HCT116 (cell line): Measurements from ENCODE around the gene CLPTM1L.

Source experiments
- ELF1 ChIP-seq: IDR thresholded peaks from 2 replicates; pipeline ENCODE4 v1.6.1; 2012; ENCODE audit warnings: low read depth, borderline replicate concordance
- EZH2 ChIP-seq: fragments of 200-600 bp; sonication (generic); IDR thresholded peaks from 2 replicates; pipeline ENCODE4 v1.6.1; 2017; ENCODE audit warnings: antibody characterized with exemption, mixed run types
- MAX ChIP-seq: IDR thresholded peaks from 2 replicates; pipeline ENCODE4 v1.6.1; 2012
- POLR2A ChIP-seq: IDR thresholded peaks from 2 replicates; pipeline ENCODE4 v1.7.0; 2011; ENCODE audit warnings: borderline replicate concordance; ENCODE audit not compliant: insufficient read depth, insufficient read length; ENCODE audit errors: extremely low read depth
- POLR2AphosphoS5 ChIP-seq: IDR thresholded peaks from 2 replicates; pipeline ENCODE4 v1.6.1; 2011; ENCODE audit warnings: mild to moderate bottlenecking, low read depth, low read length, moderate library complexity
- RAD21 ChIP-seq: IDR thresholded peaks from 2 replicates; pipeline ENCODE4 v1.6.1; 2012; ENCODE audit warnings: low read depth, mild to moderate bottlenecking
- REST ChIP-seq: IDR thresholded peaks from 2 replicates; pipeline ENCODE4 v1.6.1; 2012; ENCODE audit warnings: low read depth
- TCF7L2 ChIP-seq: IDR thresholded peaks from 2 replicates; pipeline ENCODE4 v1.7.0; 2011; ENCODE audit warnings: borderline replicate concordance, inconsistent platforms; ENCODE audit not compliant: insufficient read depth, insufficient read length; ENCODE audit errors: extremely low read depth
- YY1 ChIP-seq: IDR thresholded peaks from 2 replicates; pipeline ENCODE4 v1.6.1; 2011; ENCODE audit warnings: low read length, low read depth, moderate library complexity, mild to moderate bottlenecking; ENCODE audit not compliant: insufficient replicate concordance; ENCODE audit errors: extremely low read depth
- TF ChIP-seq, protein P1 (sequence below), 3 experiments: fragments of 200-600 bp in 1 of 3; sonication (generic) in 1 of 3; IDR thresholded peaks in 2 of 3; conservative IDR thresholded peaks in 1 of 3; 2 replicates each; pipeline ENCODE4 v1.5.1; 2012 to 2017; ENCODE audit warnings: low read depth in 2 of 3, low read length in 2 of 3, antibody characterized with exemption in 1 of 3, borderline replicate concordance in 1 of 3, control low read depth in 1 of 3, mild to moderate bottlenecking in 1 of 3, mixed read lengths in 1 of 3, mixed run types in 1 of 3, moderate library complexity in 1 of 3; ENCODE audit not compliant: insufficient read depth in 1 of 3
- TF ChIP-seq, protein P2 (sequence below): IDR thresholded peaks from 2 replicates; pipeline ENCODE4 v1.6.1; 2012

- TF ChIP-seq, protein P1, sequence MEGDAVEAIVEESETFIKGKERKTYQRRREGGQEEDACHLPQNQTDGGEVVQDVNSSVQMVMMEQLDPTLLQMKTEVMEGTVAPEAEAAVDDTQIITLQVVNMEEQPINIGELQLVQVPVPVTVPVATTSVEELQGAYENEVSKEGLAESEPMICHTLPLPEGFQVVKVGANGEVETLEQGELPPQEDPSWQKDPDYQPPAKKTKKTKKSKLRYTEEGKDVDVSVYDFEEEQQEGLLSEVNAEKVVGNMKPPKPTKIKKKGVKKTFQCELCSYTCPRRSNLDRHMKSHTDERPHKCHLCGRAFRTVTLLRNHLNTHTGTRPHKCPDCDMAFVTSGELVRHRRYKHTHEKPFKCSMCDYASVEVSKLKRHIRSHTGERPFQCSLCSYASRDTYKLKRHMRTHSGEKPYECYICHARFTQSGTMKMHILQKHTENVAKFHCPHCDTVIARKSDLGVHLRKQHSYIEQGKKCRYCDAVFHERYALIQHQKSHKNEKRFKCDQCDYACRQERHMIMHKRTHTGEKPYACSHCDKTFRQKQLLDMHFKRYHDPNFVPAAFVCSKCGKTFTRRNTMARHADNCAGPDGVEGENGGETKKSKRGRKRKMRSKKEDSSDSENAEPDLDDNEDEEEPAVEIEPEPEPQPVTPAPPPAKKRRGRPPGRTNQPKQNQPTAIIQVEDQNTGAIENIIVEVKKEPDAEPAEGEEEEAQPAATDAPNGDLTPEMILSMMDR (IDR thresholded peaks at IDR 0.05 in 2 of 3, conservative IDR thresholded peaks at IDR 0.05 in 1 of 3; ENCODE audit: borderline replicate concordance in 1 of 3, insufficient read depth in 1 of 3, low read depth in 2 of 3, low read length in 2 of 3) = no peak
- TF ChIP-seq, protein P2, sequence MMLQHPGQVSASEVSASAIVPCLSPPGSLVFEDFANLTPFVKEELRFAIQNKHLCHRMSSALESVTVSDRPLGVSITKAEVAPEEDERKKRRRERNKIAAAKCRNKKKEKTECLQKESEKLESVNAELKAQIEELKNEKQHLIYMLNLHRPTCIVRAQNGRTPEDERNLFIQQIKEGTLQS = no peak
- no peak for TF ChIP-seq POLR2A
- no peak for TF ChIP-seq RAD21
- TF ChIP-seq POLR2AphosphoS5 = no peak
- TF ChIP-seq MAX = no peak
- no peak for TF ChIP-seq ELF1
- TF ChIP-seq EZH2 = no peak
- no peak for TF ChIP-seq REST
- TF ChIP-seq YY1 = no peak
- TF ChIP-seq TCF7L2 = no peak
These were observed 14.6 kb downstream of the CLPTM1L start for GRCh38 chr5:1330146-1330846.
